H9 (cell line): Measurements from ENCODE around the gene SLC49A4. TPM values are rescaled to one million over a fixed set of nuclear protein-coding genes. Genes with fewer than 3 reads are reported as not detected.

Experiments
- DNase-seq: peaks from one replicate; pipeline ENCODE4 v3.0.0-alpha.2; 2017
- H2AFZ ChIP-seq: one replicate; pipeline ENCODE4 v1.6.1; 2013; ENCODE audit warnings: mild to moderate bottlenecking, low read length, control low read depth, moderate library complexity
- H2AK5ac ChIP-seq: 2 replicates; pipeline ENCODE4 v1.6.1; 2013; ENCODE audit warnings: low read length, control low read depth, mixed read lengths; ENCODE audit not compliant: insufficient read length
- H2BK120ac ChIP-seq: one replicate; pipeline ENCODE4 v1.6.1; 2013; ENCODE audit warnings: low read depth, mild to moderate bottlenecking, low read length, control low read depth, inconsistent platforms; ENCODE audit not compliant: poor library complexity, severe bottlenecking
- H2BK12ac ChIP-seq: 2 replicates; pipeline ENCODE4 v1.6.1; 2013; ENCODE audit warnings: low read length, control low read depth, mixed read lengths, low read depth; ENCODE audit not compliant: insufficient read length
- H2BK15ac ChIP-seq: 2 replicates; pipeline ENCODE4 v1.6.1; 2013; ENCODE audit warnings: low read depth, low read length, control low read depth
- H2BK20ac ChIP-seq: one replicate; pipeline ENCODE4 v1.6.1; 2013; ENCODE audit warnings: low read depth, mild to moderate bottlenecking, low read length, control low read depth, inconsistent platforms; ENCODE audit not compliant: poor library complexity, severe bottlenecking
- H2BK5ac ChIP-seq: 2 replicates; pipeline ENCODE4 v1.6.1; 2013; ENCODE audit warnings: low read length, control low read depth, mixed read lengths; ENCODE audit not compliant: insufficient read length
- H3K14ac ChIP-seq: 2 replicates; pipeline ENCODE4 v1.6.1; 2013; ENCODE audit warnings: low read length, control low read depth; ENCODE audit not compliant: insufficient read depth
- H3K18ac ChIP-seq: 2 replicates; pipeline ENCODE4 v1.6.1; 2013; ENCODE audit warnings: low read depth, mild to moderate bottlenecking, mixed read lengths, low read length, control low read depth; ENCODE audit not compliant: insufficient read length
- H3K23ac ChIP-seq: 2 replicates; pipeline ENCODE4 v1.6.1; 2013; ENCODE audit warnings: low read length, control low read depth, mixed read lengths, low read depth; ENCODE audit not compliant: insufficient read length
- H3K23me2 ChIP-seq: 2 replicates; pipeline ENCODE4 v1.6.1; 2013; ENCODE audit warnings: low read depth, mild to moderate bottlenecking, mixed read lengths, low read length, control low read depth; ENCODE audit not compliant: insufficient read length, poor library complexity, severe bottlenecking
- H3K27ac ChIP-seq: 2 replicates; pipeline ENCODE4 v1.5.1; 2013; ENCODE audit warnings: low read length, control low read depth, mixed read lengths, low read depth; ENCODE audit not compliant: insufficient read length
- H3K27me3 ChIP-seq: 2 replicates; pipeline ENCODE4 v1.6.1; 2013; ENCODE audit warnings: low read length, control low read depth, inconsistent platforms; ENCODE audit not compliant: insufficient read depth
- H3K4ac ChIP-seq: 2 replicates; pipeline ENCODE4 v1.6.1; 2013; ENCODE audit warnings: low read depth, mild to moderate bottlenecking, control low read depth, inconsistent platforms, low read length, moderate library complexity
- H3K4me1 ChIP-seq: 2 replicates; pipeline ENCODE4 v1.6.1; 2013; ENCODE audit warnings: low read length, control low read depth, inconsistent platforms; ENCODE audit not compliant: insufficient read depth
- H3K4me2 ChIP-seq: 2 replicates; pipeline ENCODE4 v1.6.1; 2013; ENCODE audit warnings: low read length, control low read depth, mixed read lengths; ENCODE audit not compliant: insufficient read length, insufficient read depth
- H3K56ac ChIP-seq: 2 replicates; pipeline ENCODE4 v1.6.1; 2013; ENCODE audit warnings: low read depth, mild to moderate bottlenecking, mixed read lengths, low read length, control low read depth; ENCODE audit not compliant: insufficient read length
- H3K79me1 ChIP-seq: 2 replicates; pipeline ENCODE4 v1.6.1; 2013; ENCODE audit warnings: low read depth, mild to moderate bottlenecking, moderate library complexity, low read length, control low read depth, inconsistent platforms; ENCODE audit not compliant: insufficient read depth, poor library complexity, severe bottlenecking
- H3K79me2 ChIP-seq: 2 replicates; pipeline ENCODE4 v1.6.1; 2013; ENCODE audit warnings: low read length, control low read depth, inconsistent platforms; ENCODE audit not compliant: insufficient read depth
- H3K9ac ChIP-seq: 2 replicates; pipeline ENCODE4 v1.6.1; 2013; ENCODE audit warnings: low read length, control low read depth, mixed read lengths; ENCODE audit not compliant: insufficient read length; ENCODE audit errors: extremely low read depth
- H3K9me3 ChIP-seq: one replicate; pipeline ENCODE4 v1.6.1; 2013; ENCODE audit warnings: low read depth, low read length, inconsistent platforms; ENCODE audit not compliant: control insufficient read depth
- H3T11ph ChIP-seq: one replicate; pipeline ENCODE4 v1.6.1; 2013; ENCODE audit warnings: mild to moderate bottlenecking, low read length, control low read depth, inconsistent platforms
- H4K20me1 ChIP-seq: one replicate; pipeline ENCODE4 v1.6.1; 2013; ENCODE audit not compliant: control insufficient read depth, insufficient read length, insufficient read depth
- H4K5ac ChIP-seq: 2 replicates; pipeline ENCODE4 v1.6.1; 2013; ENCODE audit warnings: low read depth, mild to moderate bottlenecking, mixed read lengths, low read length, control low read depth; ENCODE audit not compliant: insufficient read length
- H4K8ac ChIP-seq: replicated peaks from 2 replicates; pipeline ENCODE4 v1.6.1; 2013; ENCODE audit warnings: low read length, control low read depth, mixed read lengths, low read depth; ENCODE audit not compliant: insufficient read length
- H4K91ac ChIP-seq: 2 replicates; pipeline ENCODE4 v1.6.1; 2013; ENCODE audit warnings: low read depth, mild to moderate bottlenecking, moderate library complexity, mixed read lengths, low read length, control low read depth; ENCODE audit not compliant: insufficient read length
- H3K27ac Mint-ChIP-seq, 3 experiments: 2 replicates in 2 of 3; 3 replicates in 1 of 3; pipeline ENCODE4 v1.8.0; 2020 to 2021; ENCODE audit warnings: mixed read lengths in 3 of 3, mild to moderate bottlenecking in 1 of 3, moderate library complexity in 1 of 3
- H3K27me3 Mint-ChIP-seq: 2 replicates; pipeline ENCODE4 v1.8.0; 2021; ENCODE audit warnings: low read depth, mild to moderate bottlenecking, moderate library complexity, mixed read lengths
- H3K36me3 Mint-ChIP-seq, 3 experiments: 2 replicates in 2 of 3; 3 replicates in 1 of 3; pipeline ENCODE4 v1.8.0; 2020 to 2021; ENCODE audit warnings: low read depth in 3 of 3, mixed read lengths in 3 of 3; ENCODE audit not compliant: insufficient read depth in 1 of 3
- H3K4me1 Mint-ChIP-seq, 2 experiments: 2 replicates each; pipeline ENCODE4 v1.8.0; 2020; ENCODE audit warnings: mixed read lengths in 2 of 2
- H3K4me3 Mint-ChIP-seq, 2 experiments: 2 replicates in 1 of 2; 3 replicates in 1 of 2; pipeline ENCODE4 v1.8.0; 2020 to 2021; ENCODE audit warnings: mild to moderate bottlenecking in 2 of 2, mixed read lengths in 2 of 2, moderate library complexity in 1 of 2
- H3K9me3 Mint-ChIP-seq, 2 experiments: 2 replicates in 1 of 2; 3 replicates in 1 of 2; pipeline ENCODE4 v1.8.0; 2020; ENCODE audit warnings: mild to moderate bottlenecking in 2 of 2, mixed read lengths in 2 of 2, moderate library complexity in 1 of 2
- CTCF ChIP-seq: fragments of 200-600 bp; sonication (generic); conservative IDR thresholded peaks from 3 replicates; pipeline ENCODE4 v1.8.0; 2021; ENCODE audit warnings: antibody characterized with exemption, mild to moderate bottlenecking
- WGBS: extraction: QIAGEN DNeasy Blood & Tissue Kit; methylation state at CpG from one replicate; pipeline ENCODE4 v1.1.7; 2013; ENCODE audit warnings: missing lambda C conversion rate, low lambda C conversion rate, mixed read lengths; ENCODE audit not compliant: insufficient read length; ENCODE audit errors: extremely low coverage; 5-methylcytosine and 5-hydroxymethylcytosine counted together
- total RNA-seq: library from RNA; stranded (reverse); gene quantifications from 2 replicates; pipeline ENCODE4 v1.2.1, GENCODE V29; 2021

The SLC49A4 gene
- total RNA-seq, 1 experiment from 2014 or later = 10.7 TPM

GRCh38 chr3:122917412-122917811 is 122.5 kb downstream of the SLC49A4 start:
- Histone ChIP-seq H3K23ac (no peak overlapping the region), H3K14ac (no peak overlapping the region), H3K23me2 (peaks cover 4% of the 10 kb centered on the region), H2BK12ac (no peak overlapping the region), H3K4me1 (no peaks in the 10 kb centered on the region), H2BK5ac (no peak overlapping the region), H3K4ac (no peak overlapping the region), H2BK120ac (no peak overlapping the region), H3K9ac (no peak overlapping the region), H3K9me3 (no peaks in the 10 kb centered on the region), H4K8ac (no peak overlapping the region), H4K5ac (no peak overlapping the region), H2BK20ac (no peak overlapping the region), H3K4me2 (no peak overlapping the region), H2AK5ac (no peak overlapping the region), H4K20me1 (no peaks in the 10 kb centered on the region), H4K91ac (no peak overlapping the region), H3K79me1 (no peaks in the 10 kb centered on the region), H2BK15ac (no peak overlapping the region), H3K56ac (no peak overlapping the region), H3K79me2 (no peaks in the 10 kb centered on the region), H3K18ac (no peak overlapping the region), H3K27ac (no peak overlapping the region), H3T11ph (no peak overlapping the region), H3K27me3 (peaks cover under 1% of the 10 kb centered on the region; the same call in 1 of the 2 replicates), H2AFZ (no peak overlapping the region)
- Mint-ChIP-seq H3K9me3 (no peaks in the 10 kb centered on the region), H3K27ac (no peak overlapping the region), H3K4me3 (no peak overlapping the region), H3K27me3 (peaks cover 23% of the 10 kb centered on the region), H3K4me1 (peaks cover 2% of the 10 kb centered on the region in 2 experiments; a peak in 2 of 4 replicates), H3K36me3 (peaks cover 0 to 2% (median 0%) of the 10 kb centered on the region in 3 experiments; a peak in 3 of 7 replicates)
- no peak for DNase-seq
- WGBS = no CpG with 5 or more reads among the region's 4 CpGs
- TF ChIP-seq CTCF = no peak
